Measurements from ENCODE around the gene SEMA4C.

DNA sequence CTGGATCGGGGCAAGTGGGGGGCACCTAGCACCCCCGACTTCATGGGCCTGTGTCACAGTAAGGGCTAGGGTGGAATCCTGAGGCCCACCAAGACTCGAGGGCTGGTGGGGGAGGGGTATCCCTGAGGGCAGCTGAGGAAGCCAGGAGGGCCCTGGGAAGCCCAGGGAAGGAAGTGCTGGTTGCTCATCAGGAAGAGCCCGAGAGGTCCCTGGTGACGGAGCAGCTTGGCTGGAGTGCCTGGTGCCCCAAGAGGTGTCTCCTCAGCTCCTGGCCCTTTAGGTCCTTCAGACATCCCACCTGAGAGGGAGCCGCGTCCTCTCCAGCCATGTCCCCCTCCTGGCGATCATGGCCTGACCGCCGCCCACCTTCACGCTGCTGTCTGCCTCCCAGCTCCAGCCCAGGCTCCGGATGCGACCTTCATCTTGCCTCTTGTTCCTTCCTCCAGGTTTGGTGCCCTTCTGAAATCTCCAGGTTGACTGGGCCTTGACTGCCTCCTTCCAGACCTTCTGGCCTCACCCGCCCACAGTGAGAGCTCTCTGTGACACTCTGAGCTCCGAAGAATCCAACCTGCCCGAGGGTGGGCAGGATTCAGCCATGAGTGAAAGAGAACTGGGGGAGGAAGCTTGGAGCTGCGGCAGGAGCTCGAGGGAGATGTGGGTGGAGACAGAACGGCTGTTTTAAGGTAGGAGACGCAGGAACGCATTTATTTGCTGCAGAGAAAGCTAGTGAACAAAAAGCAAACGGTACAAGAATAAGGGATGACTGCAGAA lies 42.7 kb upstream of the SEMA4C start:
- TF ChIP-seq GATA3 (IDR thresholded peaks at IDR 0.05; ENCODE audit: low read depth, low read length) (no peak), GATA2 (IDR thresholded peaks at IDR 0.05; ENCODE audit: low read depth, low read length) (no peak)

Measured in SH-SY5Y (cell line).